GM23248 (cell line): ENCODE results near the gene BASP1.

Experiments used
- EZH2 ChIP-seq: fragments of 200-600 bp; sonication (generic); IDR thresholded peaks from 2 replicates; pipeline ENCODE4 v1.6.1; 2018; ENCODE audit warnings: antibody characterized with exemption, mild to moderate bottlenecking; ENCODE audit not compliant: insufficient read depth, poor library complexity, severe bottlenecking
- EZH2phosphoT487 ChIP-seq: fragments of 200-600 bp; sonication (generic); IDR thresholded peaks from 2 replicates; pipeline ENCODE4 v1.6.1; 2018; ENCODE audit warnings: antibody characterized with exemption, moderate library complexity, mild to moderate bottlenecking, low read depth; ENCODE audit not compliant: insufficient read depth

GRCh38 chr5:17272111-17272510 lies 54.7 kb downstream of the BASP1 start:
- TF ChIP-seq EZH2 = no peak
- TF ChIP-seq EZH2phosphoT487 = no peak
